ENCODE results near the gene TAF1. TPM values are rescaled to one million over a fixed set of nuclear protein-coding genes. Genes with fewer than 3 reads are reported as not detected.
"Not testable (repeated sequence)": the region's sequence is repeated elsewhere in the genome, so short reads cannot be mapped to it uniquely, and the experiment has no call there.

The TAF1 gene
- polyA plus RNA-seq, 6 donors from 2014 or later = 6.2 to 14.3 (median 7.1) TPM

GRCh38 chrX:71440401-71440800 lies 74.2 kb downstream of the TAF1 start:
- Mint-ChIP-seq H3K4me1 (peaks cover 5 to 16% (median 13%) of the 10 kb centered on the region in 3 donors), H3K36me3 (peaks cover 0 to 8% of the 10 kb centered on the region in 2 donors), H3K4me3 (no peak overlapping the region), H3K9me3 (peaks cover 0 to 4% (median 0%) of the 10 kb centered on the region in 7 donors), H3K27me3 (no peaks in the 10 kb centered on the region), H3K27ac (peak overlapping the region in 2 of 6 donors; percentile 41 to 87)
- no peak for ATAC-seq (ENCODE audit: low read depth in 2 of 2)
- no peak for DNase-seq

DNA sequence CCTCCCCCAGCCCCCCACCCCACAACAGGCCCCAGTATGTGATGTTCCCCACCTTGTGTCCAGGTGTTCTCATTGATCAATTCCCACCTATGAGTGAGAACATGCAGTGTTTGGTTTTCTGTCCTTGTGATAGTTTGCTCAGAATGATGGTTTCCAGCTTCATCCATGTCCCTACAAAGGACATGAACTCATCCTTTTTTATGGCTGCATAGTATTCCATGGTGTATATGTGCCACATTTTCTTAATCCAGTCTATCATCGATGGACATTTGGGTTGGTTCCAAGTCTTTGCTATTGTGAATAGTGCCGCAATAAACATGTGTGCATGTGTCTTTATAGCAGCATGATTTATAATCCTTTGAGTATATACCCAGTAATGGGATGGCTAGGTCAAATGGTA lies 75.7 kb downstream of the TAF1 start:
- H3K9me3 Mint-ChIP-seq; DNase-seq; H3K36me3 Mint-ChIP-seq; ATAC-seq (ENCODE audit: low read depth in 2 of 2); H3K4me3 Mint-ChIP-seq; H3K27ac Mint-ChIP-seq; H3K27me3 Mint-ChIP-seq: not testable (repeated sequence)
- peaks cover 5 to 16% (median 13%) of the 10 kb centered on the region in 3 donors for H3K4me1 Mint-ChIP-seq

GRCh38 chrX:71450433-71451106 lies 84.4 kb downstream of the TAF1 start:
- no peak overlapping the region for H3K27ac Mint-ChIP-seq
- H3K36me3 Mint-ChIP-seq = no peaks in the 10 kb centered on the region

DNA sequence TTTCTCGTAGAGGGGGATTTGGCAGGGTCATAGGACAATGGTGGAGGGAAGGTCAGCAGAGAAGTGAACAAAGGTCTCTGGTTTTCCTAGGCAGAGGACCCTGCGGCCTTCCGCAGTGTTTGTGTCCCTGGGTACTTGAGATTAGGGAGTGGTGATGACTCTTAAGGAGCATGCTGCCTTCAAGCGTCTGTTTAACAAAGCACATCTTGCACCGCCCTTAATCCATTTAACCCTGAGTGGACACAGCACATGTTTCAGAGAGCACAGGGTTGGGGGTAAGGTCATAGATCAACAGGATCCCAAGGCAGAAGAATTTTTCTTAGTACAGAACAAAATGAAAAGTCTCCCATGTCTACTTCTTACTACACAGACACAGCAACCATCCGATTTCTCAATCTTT lies 85.4 kb downstream of the TAF1 start:
- H3K36me3 Mint-ChIP-seq; ATAC-seq (ENCODE audit: low read depth in 2 of 2); H3K4me1 Mint-ChIP-seq; H3K27ac Mint-ChIP-seq; H3K4me3 Mint-ChIP-seq; H3K9me3 Mint-ChIP-seq; DNase-seq; H3K27me3 Mint-ChIP-seq: not testable (repeated sequence)

More at GRCh38 chrX:71450433-71451106, 84.4 kb downstream of the TAF1 start:
- H3K9me3 Mint-ChIP-seq = no peaks in the 10 kb centered on the region
- DNase-seq = no peak
- H3K4me1 Mint-ChIP-seq = no peaks in the 10 kb centered on the region
- no peaks in the 10 kb centered on the region for H3K27me3 Mint-ChIP-seq
- no peak for ATAC-seq (ENCODE audit: low read depth in 2 of 2)
- H3K4me3 Mint-ChIP-seq = no peak overlapping the region

- H3K4me1 Mint-ChIP-seq = no peaks in the 10 kb centered on the region
- H3K4me3 Mint-ChIP-seq = no peak overlapping the region
- no peak overlapping the region for H3K27ac Mint-ChIP-seq
- ATAC-seq (ENCODE audit: low read depth in 2 of 2) = no peak
- H3K27me3 Mint-ChIP-seq = no peaks in the 10 kb centered on the region
- no peak for DNase-seq
- peaks cover 0 to 3% of the 10 kb centered on the region in 2 donors for H3K36me3 Mint-ChIP-seq
- peaks cover 0 to 2% (median 0%) of the 10 kb centered on the region in 7 donors for H3K9me3 Mint-ChIP-seq
These were observed 86.9 kb downstream of the TAF1 start for GRCh38 chrX:71453056-71453455.

DNA sequence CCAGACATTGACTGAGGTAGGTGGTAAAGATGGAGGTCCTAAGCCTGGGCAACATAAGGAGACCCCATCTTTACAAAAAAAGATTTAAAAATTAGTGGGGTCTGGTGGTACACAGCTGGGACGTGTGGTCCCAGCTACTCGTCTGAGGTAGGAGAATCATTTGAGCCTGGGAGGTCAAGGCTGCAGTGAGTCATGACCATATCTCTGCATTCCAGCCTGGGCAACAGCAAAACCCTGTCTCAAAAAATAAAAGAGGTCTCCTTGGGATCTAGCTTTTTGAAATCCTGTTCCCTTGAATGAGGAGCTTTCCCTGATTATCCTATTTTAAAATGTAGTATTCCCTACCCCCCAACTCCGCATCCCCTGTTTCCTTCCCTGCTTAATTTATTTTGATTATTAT lies 88.1 kb downstream of the TAF1 start:
- Mint-ChIP-seq H3K27ac (no peak overlapping the region), H3K4me3 (no peak overlapping the region), H3K9me3 (peaks cover 0 to 2% (median 0%) of the 10 kb centered on the region in 7 donors), H3K4me1 (no peaks in the 10 kb centered on the region), H3K36me3 (peaks cover 0 to 9% of the 10 kb centered on the region in 2 donors), H3K27me3 (no peaks in the 10 kb centered on the region)
- no peak for DNase-seq
- ATAC-seq (ENCODE audit: low read depth in 2 of 2) = no peak

GRCh38 chrX:71458866-71459265 lies 92.7 kb downstream of the TAF1 start:
- DNase-seq = no peak
- Mint-ChIP-seq H3K27me3 (no peaks in the 10 kb centered on the region), H3K9me3 (peaks cover 0 to 4% (median 0%) of the 10 kb centered on the region in 7 donors), H3K27ac (no peak overlapping the region), H3K4me3 (no peak overlapping the region), H3K36me3 (peaks cover 9 to 28% of the 10 kb centered on the region in 2 donors), H3K4me1 (no peaks in the 10 kb centered on the region)
- no peak for ATAC-seq (ENCODE audit: low read depth in 2 of 2)

DNA sequence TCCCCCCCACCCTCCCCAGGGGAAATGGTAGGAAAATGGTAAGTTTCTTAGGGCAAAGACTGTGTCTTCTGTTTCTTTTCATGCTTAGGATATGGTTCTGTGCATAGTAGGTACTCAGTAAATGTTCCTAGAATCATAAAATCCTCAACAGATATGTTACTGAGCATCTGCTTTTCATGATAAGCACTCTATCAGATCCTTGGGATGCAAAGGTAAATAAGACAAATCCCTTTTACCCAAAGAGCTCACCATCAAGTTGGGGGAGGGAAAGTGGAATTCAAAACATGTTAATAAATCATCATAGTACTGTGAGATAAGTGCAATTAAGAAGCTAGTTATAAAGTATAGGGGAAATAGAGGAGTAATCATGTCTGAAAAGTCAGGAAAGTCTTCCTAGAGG lies 98.8 kb downstream of the TAF1 start:
- Mint-ChIP-seq H3K4me1 (no peaks in the 10 kb centered on the region), H3K27ac (peak overlapping the region in 2 of 6 donors; percentile 14 to 51), H3K4me3 (no peak overlapping the region), H3K36me3 (peaks cover 14 to 18% of the 10 kb centered on the region in 2 donors), H3K9me3 (peaks cover 0 to 2% (median 0%) of the 10 kb centered on the region in 7 donors), H3K27me3 (no peaks in the 10 kb centered on the region)
- DNase-seq = no peak
- ATAC-seq (ENCODE audit: low read depth in 2 of 2) = no peak

- Mint-ChIP-seq H3K9me3 (peaks cover 0 to 2% (median 0%) of the 10 kb centered on the region in 7 donors), H3K4me3 (no peak overlapping the region), H3K27ac (no peak overlapping the region), H3K4me1 (no peaks in the 10 kb centered on the region), H3K27me3 (no peaks in the 10 kb centered on the region), H3K36me3 (peaks cover 8 to 12% of the 10 kb centered on the region in 2 donors)
- DNase-seq (no peak), ATAC-seq (ENCODE audit: low read depth in 2 of 2) (no peak)
These were observed 100.9 kb downstream of the TAF1 start for GRCh38 chrX:71466979-71467523.

GRCh38 chrX:71475785-71476540 lies 109.8 kb downstream of the TAF1 start:
- Mint-ChIP-seq H3K4me1 (peaks cover 0 to 2% (median 0%) of the 10 kb centered on the region in 3 donors), H3K27ac (peak overlapping the region in 1 of 6 donors; percentile 63), H3K36me3 (no peaks in the 10 kb centered on the region), H3K27me3 (no peaks in the 10 kb centered on the region), H3K4me3 (no peak overlapping the region), H3K9me3 (peaks cover 0 to 4% (median 0%) of the 10 kb centered on the region in 7 donors)
- ATAC-seq (ENCODE audit: low read depth in 2 of 2) (no peak), DNase-seq (no peak)

DNA sequence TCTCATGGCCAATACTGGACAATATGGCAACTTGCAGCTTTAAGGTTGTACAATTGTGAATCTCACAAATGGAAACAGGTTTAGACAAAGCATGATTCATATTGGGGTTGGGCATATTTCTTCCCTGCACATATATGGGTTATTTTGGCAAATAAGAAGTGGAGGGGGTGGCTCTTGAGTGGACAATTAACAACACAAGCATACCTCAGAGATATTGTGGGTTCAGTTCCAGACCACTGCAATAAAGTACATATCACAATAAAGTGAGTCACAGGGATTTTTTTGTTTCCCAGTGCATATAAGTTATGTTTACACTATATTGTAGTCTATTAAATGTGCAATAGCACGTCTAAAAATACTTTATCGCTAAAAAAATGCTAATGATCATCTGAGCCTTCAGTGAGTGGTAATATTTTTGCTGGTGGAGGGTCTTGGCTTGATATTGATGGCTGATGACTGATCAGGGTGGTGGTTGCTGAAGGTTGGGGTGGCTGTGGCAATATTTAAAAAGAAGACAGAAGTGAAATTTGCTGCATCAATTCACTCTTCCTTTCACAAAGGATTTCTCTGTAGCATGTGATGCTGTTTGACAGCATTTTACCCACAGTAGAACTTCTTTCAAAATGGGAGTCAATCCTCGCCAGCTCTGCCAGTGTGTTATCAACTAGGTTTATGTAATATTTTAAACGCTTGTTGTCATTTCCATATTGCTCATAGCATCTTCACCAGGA lies 116.2 kb downstream of the TAF1 start:
- Mint-ChIP-seq H3K27me3 (no peaks in the 10 kb centered on the region), H3K4me1 (peaks cover 6 to 12% (median 9%) of the 10 kb centered on the region in 3 donors), H3K36me3 (no peaks in the 10 kb centered on the region), H3K4me3 (peak overlapping the region in 1 of 8 donors; percentile 17), H3K27ac (no peak overlapping the region), H3K9me3 (peaks cover 0 to 3% (median 0%) of the 10 kb centered on the region in 7 donors)
- DNase-seq = no peak
- peak in 1 of 2 donors; percentile 47 for ATAC-seq (ENCODE audit: low read depth in 2 of 2)

- ATAC-seq (ENCODE audit: low read depth in 2 of 2) (no peak), DNase-seq (no peak)
- H3K27me3 Mint-ChIP-seq = no peaks in the 10 kb centered on the region
- no peaks in the 10 kb centered on the region for H3K36me3 Mint-ChIP-seq
- peak overlapping the region in 1 of 8 donors; percentile 12 for H3K4me3 Mint-ChIP-seq
- peaks cover 4 to 9% (median 7%) of the 10 kb centered on the region in 3 donors for H3K4me1 Mint-ChIP-seq
- H3K27ac Mint-ChIP-seq = no peak overlapping the region
- peaks cover 0 to 3% (median 0%) of the 10 kb centered on the region in 7 donors for H3K9me3 Mint-ChIP-seq
These were observed 121.7 kb downstream of the TAF1 start for GRCh38 chrX:71487814-71488213.

GRCh38 chrX:71489540-71489939 lies 123.4 kb downstream of the TAF1 start:
- Mint-ChIP-seq H3K27me3 (no peaks in the 10 kb centered on the region), H3K36me3 (no peaks in the 10 kb centered on the region), H3K27ac (no peak overlapping the region), H3K4me3 (peak overlapping the region in 1 of 8 donors; percentile 36), H3K9me3 (peaks cover 0 to 3% (median 0%) of the 10 kb centered on the region in 7 donors), H3K4me1 (peaks cover 4 to 7% (median 5%) of the 10 kb centered on the region in 3 donors)
- DNase-seq (no peak), ATAC-seq (ENCODE audit: low read depth in 2 of 2) (no peak)
